NCI-H82 (cell line): ENCODE measurements around the gene F2.

ENCODE experiments used
- DNase-seq: peaks from one replicate; lab custom pipeline; 2025; lab: John Stamatoyannopoulos, UW

The F2 gene

GRCh38 chr11:46743693-46744339 is 24.8 kb downstream of the F2 start:
- no peak for DNase-seq

GRCh38 chr11:46745328-46745727 is 26.3 kb downstream of the F2 start:
- no peak for DNase-seq

- no peak for DNase-seq
Observed at GRCh38 chr11:46745995-46746394, 27.0 kb downstream of the F2 start.

GRCh38 chr11:46747150-46747549 is 28.1 kb downstream of the F2 start:
- no peak for DNase-seq

GRCh38 chr11:46755962-46756361 is 36.9 kb downstream of the F2 start:
- DNase-seq, result no peak

- no peak for DNase-seq
Observed at GRCh38 chr11:46759196-46759595, 40.2 kb downstream of the F2 start.

GRCh38 chr11:46760429-46761128 is 41.6 kb downstream of the F2 start:
- no peak for DNase-seq

- no peak for DNase-seq
Observed at GRCh38 chr11:46761807-46762206, 42.8 kb downstream of the F2 start.

- DNase-seq, result no peak
Observed at GRCh38 chr11:46762248-46762647, 43.2 kb downstream of the F2 start.

GRCh38 chr11:46766656-46767055 is 47.6 kb downstream of the F2 start:
- DNase-seq, result no peak

GRCh38 chr11:46769636-46770221 is 50.7 kb downstream of the F2 start:
- DNase-seq, result no peak

GRCh38 chr11:46776878-46777277 is 57.9 kb downstream of the F2 start:
- DNase-seq, result no peak

GRCh38 chr11:46778416-46778815 is 59.4 kb downstream of the F2 start:
- no peak for DNase-seq
